Activated CD8-positive, alpha-beta T cell treated with anti-CD3 and anti-CD28 coated beads, Interleukin-2, amount 10 ng/mL, durations not matched to agents 7 days and 5 days (primary cell): Measurements from ENCODE around the gene TUBA3E. TPM values are rescaled to one million over a fixed set of nuclear protein-coding genes. Genes with fewer than 3 reads are reported as not detected.
"Not testable (repeated sequence)": the region's sequence is repeated elsewhere in the genome, so short reads cannot be mapped to it uniquely, and the experiment has no call there.

ENCODE experiments used
- ATAC-seq: fragments of 150-1000 bp; cut with Tn5 transposase; one replicate; pipeline ENCODE4 v1.10.0; 2021; ENCODE audit warnings: moderate library complexity
- CTCF ChIA-PET: fragments of 350-600 bp; sonication (Branson Sonifier 250); formaldehyde crosslinking; loops from one replicate; lab custom pipeline; 2021; ENCODE audit warnings: antibody characterized with exemption; lab: Charles Lee
- POLR2A ChIA-PET: fragments of 350-600 bp; sonication (Branson Sonifier 250); formaldehyde crosslinking; loops from one replicate; lab custom pipeline; 2021; ENCODE audit warnings: antibody characterized with exemption; lab: Charles Lee
- DNase-seq: peaks from one replicate; pipeline ENCODE4 v3.0.0-alpha.2; 2020
- H3K27ac Mint-ChIP-seq: one replicate; pipeline ENCODE4 v1.8.0; 2021; ENCODE audit warnings: mild to moderate bottlenecking, mixed read lengths
- H3K27me3 Mint-ChIP-seq: one replicate; pipeline ENCODE4 v1.8.0; 2021; ENCODE audit warnings: low read depth, mixed read lengths
- H3K36me3 Mint-ChIP-seq: one replicate; pipeline ENCODE4 v1.8.0; 2021; ENCODE audit warnings: low read depth, mixed read lengths
- H3K4me1 Mint-ChIP-seq: one replicate; pipeline ENCODE4 v1.8.0; 2021; ENCODE audit warnings: low read depth, mixed read lengths
- H3K4me3 Mint-ChIP-seq: one replicate; pipeline ENCODE4 v1.8.0; 2021; ENCODE audit warnings: mild to moderate bottlenecking, mixed read lengths
- H3K9me3 Mint-ChIP-seq: one replicate; pipeline ENCODE4 v1.8.0; 2022; ENCODE audit warnings: mixed read lengths; ENCODE audit not compliant: insufficient read depth
- total RNA-seq, 2 experiments: library from RNA; stranded (reverse); gene quantifications; one replicate each; pipeline ENCODE4 v1.2.3, GENCODE V29; 2021

The TUBA3E gene
- total RNA-seq, 2 experiments from 2014 or later = not detected

GRCh38 chr2:130158631-130159030, 39.6 kb downstream of the TUBA3E start:
- Mint-ChIP-seq H3K4me3 (no peak overlapping the region), H3K27me3 (no peaks in the 10 kb centered on the region), H3K4me1 (peaks cover 20% of the 10 kb centered on the region), H3K36me3 (peaks cover 29% of the 10 kb centered on the region), H3K9me3 (no peaks in the 10 kb centered on the region), H3K27ac (peak overlapping the region; percentile 79)
- no peak for DNase-seq
- POLR2A ChIA-PET = no interaction called here
- CTCF ChIA-PET = no interaction called here
- no peak for ATAC-seq

GRCh38 chr2:130157825-130158514, 40.3 kb downstream of the TUBA3E start:
- POLR2A ChIA-PET, H3K27me3 Mint-ChIP-seq, ATAC-seq, DNase-seq, H3K9me3 Mint-ChIP-seq, CTCF ChIA-PET, H3K4me3 Mint-ChIP-seq: not testable (repeated sequence)
- Mint-ChIP-seq H3K27ac (peak overlapping the region; percentile 79), H3K4me1 (peaks cover 20% of the 10 kb centered on the region), H3K36me3 (peaks cover 32% of the 10 kb centered on the region)

GRCh38 chr2:130157354-130157753, 40.9 kb downstream of the TUBA3E start:
- ATAC-seq = peak; percentile 27
- Mint-ChIP-seq H3K36me3 (peaks cover 33% of the 10 kb centered on the region), H3K27ac (peak overlapping the region; percentile 79), H3K4me1 (peaks cover 20% of the 10 kb centered on the region)
- H3K4me3 Mint-ChIP-seq, H3K9me3 Mint-ChIP-seq, CTCF ChIA-PET, H3K27me3 Mint-ChIP-seq, POLR2A ChIA-PET, DNase-seq: not testable (repeated sequence)

DNA sequence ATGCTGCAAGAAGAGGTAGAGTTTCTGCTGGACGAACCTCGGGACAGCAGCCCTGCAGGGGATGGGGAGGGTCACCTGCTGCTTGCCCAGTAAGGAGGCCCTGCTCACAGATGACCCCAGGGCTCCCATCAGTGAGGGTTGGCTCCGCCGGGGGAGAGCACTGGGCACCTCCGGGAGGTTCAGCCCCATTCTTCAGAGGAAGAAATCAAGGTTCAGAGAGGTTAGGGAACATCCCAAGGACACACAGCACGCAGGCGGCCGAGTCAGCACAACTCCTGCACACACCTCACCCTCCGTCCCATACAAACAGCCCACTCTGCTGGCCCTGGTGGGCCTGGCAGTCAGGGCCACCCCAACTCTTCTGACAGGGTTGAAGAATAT, 41.6 kb downstream of the TUBA3E start:
- no peaks in the 10 kb centered on the region for H3K27me3 Mint-ChIP-seq
- no peaks in the 10 kb centered on the region for H3K9me3 Mint-ChIP-seq
- no peak for DNase-seq
- peak overlapping the region; percentile 39 for H3K27ac Mint-ChIP-seq
- H3K4me3 Mint-ChIP-seq = no peak overlapping the region
- H3K4me1 Mint-ChIP-seq = peaks cover 20% of the 10 kb centered on the region
- POLR2A ChIA-PET = no interaction called here
- no peak for ATAC-seq
- H3K36me3 Mint-ChIP-seq = peaks cover 33% of the 10 kb centered on the region
- CTCF ChIA-PET = no interaction called here

- Mint-ChIP-seq H3K4me1 (peaks cover 20% of the 10 kb centered on the region), H3K36me3 (peaks cover 32% of the 10 kb centered on the region)
- CTCF ChIA-PET, H3K9me3 Mint-ChIP-seq, H3K27me3 Mint-ChIP-seq, POLR2A ChIA-PET, H3K27ac Mint-ChIP-seq, H3K4me3 Mint-ChIP-seq, ATAC-seq: not testable (repeated sequence)
- DNase-seq = peak; percentile 55
Observed at GRCh38 chr2:130155956-130156623, 42.1 kb downstream of the TUBA3E start.

DNA sequence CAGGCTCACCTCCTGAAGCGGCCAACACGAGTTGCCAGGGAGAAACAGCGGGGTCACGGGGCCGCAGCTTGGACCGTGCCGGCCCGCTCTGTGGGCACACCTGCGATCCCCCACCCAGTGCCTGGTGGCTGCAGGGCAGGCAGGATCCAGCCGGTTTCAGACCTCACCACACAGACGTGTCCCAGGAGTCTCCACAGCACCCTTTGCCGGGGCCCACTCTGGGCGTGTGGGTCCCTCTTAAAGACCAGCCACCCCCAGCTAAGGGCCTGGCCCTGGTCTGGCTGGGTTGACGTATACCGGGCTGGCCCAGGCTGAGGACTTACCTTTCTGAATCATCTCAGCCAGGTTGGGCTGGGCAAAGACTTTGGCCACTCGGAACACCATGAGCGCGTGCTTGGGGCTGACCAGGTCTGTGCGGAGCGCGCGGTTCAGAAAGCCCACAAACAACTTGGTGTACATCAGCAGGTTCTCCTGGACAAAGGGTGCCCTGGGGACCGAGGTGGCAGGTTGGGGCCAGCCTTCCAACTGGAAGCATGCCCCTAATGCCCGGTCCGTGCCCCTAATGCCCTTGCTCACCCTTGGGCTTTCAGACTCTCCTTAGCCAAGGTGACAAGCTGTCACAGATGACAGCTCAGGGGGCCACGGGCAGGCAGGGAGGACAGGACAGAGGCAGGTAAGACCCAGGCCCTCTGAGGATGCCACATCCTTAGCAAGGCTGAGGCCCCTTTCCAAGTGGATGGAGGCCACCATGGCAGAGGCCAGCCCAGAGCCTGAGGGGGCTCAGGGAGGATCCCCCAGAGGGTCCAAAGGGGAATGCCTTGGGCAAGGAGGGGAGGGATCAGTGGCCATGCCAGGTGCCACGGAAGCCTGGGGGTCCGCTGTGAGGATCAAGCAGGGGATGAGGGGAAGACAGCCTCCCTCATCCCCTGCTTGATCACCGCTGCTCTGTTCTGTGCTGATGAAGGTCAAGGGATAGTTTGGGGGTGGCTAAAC, 43.2 kb downstream of the TUBA3E start:
- peaks cover 32% of the 10 kb centered on the region for H3K36me3 Mint-ChIP-seq
- CTCF ChIA-PET = no interaction called here
- no peaks in the 10 kb centered on the region for H3K9me3 Mint-ChIP-seq
- ATAC-seq = no peak
- POLR2A ChIA-PET = no interaction called here
- peaks cover 17% of the 10 kb centered on the region for H3K4me1 Mint-ChIP-seq
- no peak overlapping the region for H3K4me3 Mint-ChIP-seq
- H3K27me3 Mint-ChIP-seq = no peaks in the 10 kb centered on the region
- no peak for DNase-seq
- H3K27ac Mint-ChIP-seq = no peak overlapping the region

DNA sequence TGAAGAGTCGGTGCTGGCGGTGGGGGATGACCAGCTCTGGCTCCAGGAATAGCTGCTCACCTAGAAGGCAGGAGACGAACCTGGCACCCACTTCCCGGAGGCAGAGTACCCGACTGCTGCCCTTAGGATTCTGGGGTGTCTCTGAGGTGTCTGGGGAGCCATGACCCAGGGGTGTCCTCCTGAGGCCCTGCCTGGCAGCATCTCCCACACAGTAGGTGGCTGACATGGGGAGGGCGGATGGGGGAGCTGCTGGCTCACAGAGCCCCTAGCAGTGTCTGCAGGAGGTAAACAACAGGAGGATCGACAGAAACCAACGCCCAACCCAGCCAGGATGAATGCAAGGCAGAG, 43.8 kb downstream of the TUBA3E start:
- H3K4me3 Mint-ChIP-seq, POLR2A ChIA-PET: not testable (repeated sequence)

GRCh38 chr2:130153721-130154422, 44.4 kb downstream of the TUBA3E start:
- Mint-ChIP-seq H3K4me1 (peaks cover 14% of the 10 kb centered on the region), H3K36me3 (peaks cover 29% of the 10 kb centered on the region)
- H3K27ac Mint-ChIP-seq, CTCF ChIA-PET, POLR2A ChIA-PET, H3K9me3 Mint-ChIP-seq, H3K27me3 Mint-ChIP-seq, H3K4me3 Mint-ChIP-seq, ATAC-seq, DNase-seq: not testable (repeated sequence)

More for the DNA sequence above, 43.8 kb downstream of the TUBA3E start:
- peaks cover 17% of the 10 kb centered on the region for H3K4me1 Mint-ChIP-seq
- ATAC-seq, H3K9me3 Mint-ChIP-seq, CTCF ChIA-PET, H3K27me3 Mint-ChIP-seq, H3K27ac Mint-ChIP-seq, DNase-seq: not testable (repeated sequence)
- peaks cover 29% of the 10 kb centered on the region for H3K36me3 Mint-ChIP-seq

- no peak for ATAC-seq
- Mint-ChIP-seq H3K4me1 (peaks cover 12% of the 10 kb centered on the region), H3K4me3 (no peak overlapping the region), H3K36me3 (peaks cover 24% of the 10 kb centered on the region), H3K27ac (no peak overlapping the region), H3K27me3 (no peaks in the 10 kb centered on the region), H3K9me3 (no peaks in the 10 kb centered on the region)
- POLR2A ChIA-PET = no interaction called here
- CTCF ChIA-PET = no interaction called here
- DNase-seq = no peak
Observed at GRCh38 chr2:130152816-130153595, 45.2 kb downstream of the TUBA3E start.

- POLR2A ChIA-PET, CTCF ChIA-PET: not testable (repeated sequence)
Observed at GRCh38 chr2:130152136-130152815, 46.0 kb downstream of the TUBA3E start.

More at GRCh38 chr2:130152136-130152815, 46.0 kb downstream of the TUBA3E start:
- ATAC-seq, DNase-seq, H3K9me3 Mint-ChIP-seq, H3K27ac Mint-ChIP-seq, H3K4me3 Mint-ChIP-seq, H3K27me3 Mint-ChIP-seq, H3K4me1 Mint-ChIP-seq: not testable (repeated sequence)
- peaks cover 23% of the 10 kb centered on the region for H3K36me3 Mint-ChIP-seq
